Retina (tissue), 1 donor: ENCODE data around the gene GPR35.

Experiments
- DNase-seq: peaks from one replicate; pipeline ENCODE4 v3.0.0-alpha.2; 2016

Gene GPR35

GRCh38 chr2:240624950-240625621, at the start of gene GPR35:
Gene GPR35, plus strand, starts transcription at chr2:240625480. Its CDS starts 4,473 bp downstream, at chr2:240629953.
- no peak for DNase-seq

GRCh38 chr2:240576036-240576435, 49.2 kb upstream of the GPR35 start:
- no peak for DNase-seq

GRCh38 chr2:240576436-240577205, 48.7 kb upstream of the GPR35 start:
- no peak for DNase-seq

- DNase-seq, result no peak
Observed at GRCh38 chr2:240577281-240578109, 47.8 kb upstream of the GPR35 start.

GRCh38 chr2:240578110-240578450, 47.2 kb upstream of the GPR35 start:
- DNase-seq, result no peak

GRCh38 chr2:240578488-240578887, 46.8 kb upstream of the GPR35 start:
- no peak for DNase-seq

- DNase-seq, result no peak
Observed at GRCh38 chr2:240579071-240579762, 46.1 kb upstream of the GPR35 start.

- DNase-seq, result no peak
Observed at GRCh38 chr2:240579771-240580614, 45.3 kb upstream of the GPR35 start.

GRCh38 chr2:240581811-240582210, 43.5 kb upstream of the GPR35 start:
- DNase-seq, result no peak

- no peak for DNase-seq
Observed at GRCh38 chr2:240582781-240583180, 42.5 kb upstream of the GPR35 start.

GRCh38 chr2:240583774-240584173, 41.5 kb upstream of the GPR35 start:
- no peak for DNase-seq

GRCh38 chr2:240584486-240585031, 40.7 kb upstream of the GPR35 start:
- no peak for DNase-seq

GRCh38 chr2:240585101-240585500, 40.2 kb upstream of the GPR35 start:
- DNase-seq, result no peak

GRCh38 chr2:240585681-240586197, 39.5 kb upstream of the GPR35 start:
- DNase-seq, result no peak

- DNase-seq, result peak; percentile 100
Observed at GRCh38 chr2:240586198-240586918, 38.9 kb upstream of the GPR35 start, which contains the start of gene CAPN10. Gene CAPN10, plus strand, starts transcription at chr2:240586734. Its CDS starts 178 bp downstream, at chr2:240586912.

- no peak for DNase-seq
Observed at GRCh38 chr2:240586919-240587800, 38.1 kb upstream of the GPR35 start.

GRCh38 chr2:240588006-240588655, 37.1 kb upstream of the GPR35 start:
- no peak for DNase-seq

GRCh38 chr2:240588669-240589068, 36.6 kb upstream of the GPR35 start:
- DNase-seq, result no peak

- DNase-seq, result no peak
Observed at GRCh38 chr2:240589375-240589774, 35.9 kb upstream of the GPR35 start.
